Kidney epithelial cell (primary cell): Measurements from ENCODE around the gene TENM4. TPM values are rescaled to one million over a fixed set of nuclear protein-coding genes. Genes with fewer than 3 reads are reported as not detected.

Experiments used
- DNase-seq: peaks from one replicate; pipeline ENCODE4 v3.0.0-alpha.2; 2010; ENCODE audit warnings: low read depth
- H3K27me3 ChIP-seq: 2 replicates; pipeline ENCODE4 v1.6.0; 2011; ENCODE audit warnings: low read length; ENCODE audit not compliant: control insufficient read depth, insufficient read depth
- H3K36me3 ChIP-seq: 2 replicates; pipeline ENCODE4 v1.5.1; 2011; ENCODE audit warnings: low read length; ENCODE audit not compliant: control insufficient read depth, insufficient read depth
- H3K4me3 ChIP-seq: 2 replicates; pipeline ENCODE4 v1.5.1; 2011; ENCODE audit warnings: low read depth, mild to moderate bottlenecking, control low read depth, low read length
- CTCF ChIP-seq: IDR thresholded peaks from 2 replicates; pipeline ENCODE4 v1.5.1; 2011; ENCODE audit warnings: mild to moderate bottlenecking, moderate library complexity, low read length, control low read depth, inconsistent platforms; ENCODE audit not compliant: insufficient read depth, poor library complexity, severe bottlenecking
- total RNA-seq: library from RNA; depleted of rRNA; stranded (reverse); fragments of >200 nt; gene quantifications from 2 replicates; pipeline ENCODE4 v1.2.3, GENCODE V29; 2015

The TENM4 gene
- total RNA-seq, 1 donor from 2014 or later: 35.3 TPM

- no peak for DNase-seq
- Histone ChIP-seq H3K4me3 (no peak overlapping the region), H3K36me3 (no peaks in the 10 kb centered on the region), H3K27me3 (no peaks in the 10 kb centered on the region)
- no peak for TF ChIP-seq CTCF
Measured at GRCh38 chr11:78647266-78647915, 793.4 kb downstream of the TENM4 start.

GRCh38 chr11:78646564-78647185, 794.2 kb downstream of the TENM4 start:
- no peak for DNase-seq
- no peaks in the 10 kb centered on the region for H3K36me3 ChIP-seq
- no peak overlapping the region for H3K4me3 ChIP-seq
- TF ChIP-seq CTCF: peak; percentile 85
- no peaks in the 10 kb centered on the region for H3K27me3 ChIP-seq

GRCh38 chr11:78645226-78646202, 795.3 kb downstream of the TENM4 start:
- no peak overlapping the region for H3K4me3 ChIP-seq

GRCh38 chr11:78643676-78644056, 797.2 kb downstream of the TENM4 start:
- DNase-seq: no peak
- Histone ChIP-seq H3K4me3 (no peak overlapping the region), H3K36me3 (no peaks in the 10 kb centered on the region), H3K27me3 (no peaks in the 10 kb centered on the region)
- TF ChIP-seq CTCF: no peak

More at GRCh38 chr11:78645226-78646202, 795.3 kb downstream of the TENM4 start:
- no peak for DNase-seq
- peak; percentile 93 for TF ChIP-seq CTCF
- no peaks in the 10 kb centered on the region for H3K36me3 ChIP-seq
- no peaks in the 10 kb centered on the region for H3K27me3 ChIP-seq

- DNase-seq: no peak
- H3K36me3 ChIP-seq: no peaks in the 10 kb centered on the region
- H3K27me3 ChIP-seq: no peaks in the 10 kb centered on the region
- TF ChIP-seq CTCF: no peak
- no peak overlapping the region for H3K4me3 ChIP-seq
Measured at GRCh38 chr11:78642979-78643675, 797.7 kb downstream of the TENM4 start.
